HL-60 (cell line): Measurements from ENCODE around the gene S100A8.

Source experiments
- DNase-seq, 2 experiments: peaks; one replicate each; pipeline ENCODE4 v3.0.0-alpha.2; 2010 to 2020; ENCODE audit warnings: low read depth in 1 of 2, low spot score in 1 of 2
- H3K27ac ChIP-seq: fragments of 250-450 bp; sonication (Bioruptor Pico); replicated peaks from 2 replicates; pipeline ENCODE4 v1.5.1; 2020; ENCODE audit warnings: mild to moderate bottlenecking, moderate library complexity
- H3K27me3 ChIP-seq: fragments of 250-450 bp; sonication (Bioruptor Pico); 2 replicates; pipeline ENCODE4 v1.5.1; 2021; ENCODE audit warnings: mild to moderate bottlenecking, moderate library complexity; ENCODE audit not compliant: insufficient read depth, poor library complexity, severe bottlenecking
- H3K4me3 ChIP-seq: replicated peaks from 2 replicates; pipeline ENCODE4 v1.5.1; 2011; ENCODE audit warnings: mild to moderate bottlenecking, control low read depth, low read length; ENCODE audit not compliant: insufficient read depth
- GABPA ChIP-seq: IDR thresholded peaks from 2 replicates; pipeline ENCODE4 v1.6.1; 2012; ENCODE audit warnings: low read depth
- POLR2AphosphoS5 ChIP-seq: IDR thresholded peaks from 2 replicates; pipeline ENCODE4 v1.6.1; 2012; ENCODE audit warnings: low read depth
- SPI1 ChIP-seq: IDR thresholded peaks from 2 replicates; pipeline ENCODE4 v1.6.1; 2012; ENCODE audit warnings: low read depth, mild to moderate bottlenecking, borderline replicate concordance
- TF ChIP-seq, protein P1 (sequence below): IDR thresholded peaks from one replicate; pipeline ENCODE4 v1.5.1; 2011; ENCODE audit warnings: low read length, control low read depth, inconsistent platforms; ENCODE audit not compliant: insufficient read depth
- TF ChIP-seq, protein P2 (sequence below): IDR thresholded peaks from 2 replicates; pipeline ENCODE4 v1.6.1; 2012; ENCODE audit warnings: low read depth; ENCODE audit not compliant: insufficient replicate concordance

Gene S100A8

DNA sequence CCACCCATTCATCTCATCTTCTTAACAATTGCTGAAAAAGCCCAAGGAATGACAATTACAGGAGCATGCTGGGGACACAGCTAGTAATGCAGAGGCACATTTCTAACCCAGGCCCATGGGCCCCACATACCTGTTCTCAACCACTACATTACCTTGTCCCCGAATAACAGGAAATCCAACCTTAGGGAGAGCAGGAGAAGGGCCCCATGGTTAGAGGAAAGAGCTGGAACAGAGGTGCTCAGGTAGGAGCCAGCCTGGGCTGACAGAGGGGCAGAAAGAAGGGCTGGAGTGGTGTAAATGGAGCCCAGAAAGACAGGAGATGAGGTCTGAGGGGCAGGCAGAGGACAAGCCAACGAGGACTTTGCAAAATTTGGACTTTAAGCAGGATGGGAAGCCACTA, 11.4 kb upstream of the S100A8 start:
- H3K27me3 ChIP-seq: no peaks in the 10 kb centered on the region
- TF ChIP-seq, protein P1, sequence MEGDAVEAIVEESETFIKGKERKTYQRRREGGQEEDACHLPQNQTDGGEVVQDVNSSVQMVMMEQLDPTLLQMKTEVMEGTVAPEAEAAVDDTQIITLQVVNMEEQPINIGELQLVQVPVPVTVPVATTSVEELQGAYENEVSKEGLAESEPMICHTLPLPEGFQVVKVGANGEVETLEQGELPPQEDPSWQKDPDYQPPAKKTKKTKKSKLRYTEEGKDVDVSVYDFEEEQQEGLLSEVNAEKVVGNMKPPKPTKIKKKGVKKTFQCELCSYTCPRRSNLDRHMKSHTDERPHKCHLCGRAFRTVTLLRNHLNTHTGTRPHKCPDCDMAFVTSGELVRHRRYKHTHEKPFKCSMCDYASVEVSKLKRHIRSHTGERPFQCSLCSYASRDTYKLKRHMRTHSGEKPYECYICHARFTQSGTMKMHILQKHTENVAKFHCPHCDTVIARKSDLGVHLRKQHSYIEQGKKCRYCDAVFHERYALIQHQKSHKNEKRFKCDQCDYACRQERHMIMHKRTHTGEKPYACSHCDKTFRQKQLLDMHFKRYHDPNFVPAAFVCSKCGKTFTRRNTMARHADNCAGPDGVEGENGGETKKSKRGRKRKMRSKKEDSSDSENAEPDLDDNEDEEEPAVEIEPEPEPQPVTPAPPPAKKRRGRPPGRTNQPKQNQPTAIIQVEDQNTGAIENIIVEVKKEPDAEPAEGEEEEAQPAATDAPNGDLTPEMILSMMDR: no peak
- no peak for TF ChIP-seq POLR2AphosphoS5
- TF ChIP-seq, protein P2, sequence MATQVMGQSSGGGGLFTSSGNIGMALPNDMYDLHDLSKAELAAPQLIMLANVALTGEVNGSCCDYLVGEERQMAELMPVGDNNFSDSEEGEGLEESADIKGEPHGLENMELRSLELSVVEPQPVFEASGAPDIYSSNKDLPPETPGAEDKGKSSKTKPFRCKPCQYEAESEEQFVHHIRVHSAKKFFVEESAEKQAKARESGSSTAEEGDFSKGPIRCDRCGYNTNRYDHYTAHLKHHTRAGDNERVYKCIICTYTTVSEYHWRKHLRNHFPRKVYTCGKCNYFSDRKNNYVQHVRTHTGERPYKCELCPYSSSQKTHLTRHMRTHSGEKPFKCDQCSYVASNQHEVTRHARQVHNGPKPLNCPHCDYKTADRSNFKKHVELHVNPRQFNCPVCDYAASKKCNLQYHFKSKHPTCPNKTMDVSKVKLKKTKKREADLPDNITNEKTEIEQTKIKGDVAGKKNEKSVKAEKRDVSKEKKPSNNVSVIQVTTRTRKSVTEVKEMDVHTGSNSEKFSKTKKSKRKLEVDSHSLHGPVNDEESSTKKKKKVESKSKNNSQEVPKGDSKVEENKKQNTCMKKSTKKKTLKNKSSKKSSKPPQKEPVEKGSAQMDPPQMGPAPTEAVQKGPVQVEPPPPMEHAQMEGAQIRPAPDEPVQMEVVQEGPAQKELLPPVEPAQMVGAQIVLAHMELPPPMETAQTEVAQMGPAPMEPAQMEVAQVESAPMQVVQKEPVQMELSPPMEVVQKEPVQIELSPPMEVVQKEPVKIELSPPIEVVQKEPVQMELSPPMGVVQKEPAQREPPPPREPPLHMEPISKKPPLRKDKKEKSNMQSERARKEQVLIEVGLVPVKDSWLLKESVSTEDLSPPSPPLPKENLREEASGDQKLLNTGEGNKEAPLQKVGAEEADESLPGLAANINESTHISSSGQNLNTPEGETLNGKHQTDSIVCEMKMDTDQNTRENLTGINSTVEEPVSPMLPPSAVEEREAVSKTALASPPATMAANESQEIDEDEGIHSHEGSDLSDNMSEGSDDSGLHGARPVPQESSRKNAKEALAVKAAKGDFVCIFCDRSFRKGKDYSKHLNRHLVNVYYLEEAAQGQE: no peak
- TF ChIP-seq GABPA: no peak
- TF ChIP-seq SPI1: no peak

DNA sequence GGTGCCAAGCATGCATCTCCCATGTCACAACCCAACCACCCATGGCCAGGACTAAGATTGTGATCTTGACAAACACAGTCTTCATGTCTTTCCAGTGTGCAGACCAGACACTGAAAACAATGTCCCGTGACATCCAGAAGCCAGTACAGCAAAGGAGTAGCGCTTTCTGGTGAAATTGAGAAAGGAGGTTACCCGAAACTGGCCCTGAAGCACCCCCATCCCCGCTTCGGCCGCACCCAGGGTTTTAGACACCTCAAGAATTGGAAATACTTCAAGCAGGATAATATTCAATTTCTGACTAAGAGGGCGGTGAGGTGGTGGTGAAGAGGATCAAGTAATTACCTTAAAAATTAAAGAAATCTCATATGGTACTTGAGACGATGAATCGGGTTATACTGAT, 10.6 kb upstream of the S100A8 start:
- Histone ChIP-seq H3K27me3 (no peaks in the 10 kb centered on the region), H3K27ac (no peak overlapping the region)
- no peak for TF ChIP-seq POLR2AphosphoS5
- TF ChIP-seq, protein P1: no peak
- no peak for TF ChIP-seq SPI1
- TF ChIP-seq, protein P2: no peak
- TF ChIP-seq GABPA: no peak

More for the DNA sequence above, 11.4 kb upstream of the S100A8 start:
- no peak overlapping the region for H3K4me3 ChIP-seq
- no peak overlapping the region for H3K27ac ChIP-seq
- no peak for DNase-seq

DNA sequence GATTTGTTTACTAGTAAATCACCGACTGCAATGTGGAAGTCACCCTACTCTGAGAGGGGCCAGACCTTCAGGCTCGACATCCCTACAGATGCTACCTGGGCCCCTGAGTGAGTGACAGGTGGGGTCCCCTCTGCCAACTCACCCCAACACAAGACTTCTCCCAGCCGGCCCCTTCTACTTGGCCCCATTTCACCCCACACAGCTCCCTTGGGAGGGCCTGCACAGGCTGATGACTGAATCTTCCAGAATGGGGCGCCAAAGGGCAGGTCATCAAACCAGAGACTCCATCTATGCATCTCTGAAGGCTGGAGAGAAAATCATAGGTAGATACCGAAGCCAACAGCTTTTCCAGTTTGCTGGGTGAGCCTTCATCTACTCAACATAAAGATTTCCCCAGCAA, 9.4 kb upstream of the S100A8 start:
- Histone ChIP-seq H3K27me3 (no peaks in the 10 kb centered on the region), H3K4me3 (no peak overlapping the region), H3K27ac (no peak overlapping the region)
- DNase-seq: no peak
- TF ChIP-seq SPI1 (no peak), GABPA (no peak), POLR2AphosphoS5 (no peak)
- TF ChIP-seq, protein P1: no peak
- TF ChIP-seq, protein P2: no peak

More for the DNA sequence above, 10.6 kb upstream of the S100A8 start:
- H3K4me3 ChIP-seq: no peak overlapping the region
- no peak for DNase-seq
